Neural cell (in vitro differentiated cells): Measurements from ENCODE around the gene SLAIN1. TPM values are rescaled to one million over a fixed set of nuclear protein-coding genes. Genes with fewer than 3 reads are reported as not detected.

Source experiments
- H2AFZ ChIP-seq: fragments of 200-600, 300-800 bp; sonication (generic), shearing (Covaris generic); 2 replicates; pipeline ENCODE4 v1.6.0; 2014; ENCODE audit warnings: low read depth, mild to moderate bottlenecking, antibody characterized with exemption, low read length, moderate library complexity
- H3F3A ChIP-seq: fragments of 200-600 bp; shearing (Covaris generic); 2 replicates; pipeline ENCODE4 v1.6.1; 2016; ENCODE audit warnings: mild to moderate bottlenecking, moderate library complexity, mixed read lengths, antibody characterized with exemption, low read length; ENCODE audit not compliant: insufficient read depth, poor library complexity, severe bottlenecking
- H3K27ac ChIP-seq: fragments of 200-600, 300-800 bp; sonication (generic), shearing (Covaris generic); 2 replicates; pipeline ENCODE4 v1.5.1; 2014; ENCODE audit warnings: mild to moderate bottlenecking, low read length, moderate library complexity
- H3K27me3 ChIP-seq: fragments of 300-800, 200-600 bp; sonication (generic), shearing (Covaris generic); 2 replicates; pipeline ENCODE4 v1.6.0; 2014; ENCODE audit warnings: mild to moderate bottlenecking, low read depth, low read length, moderate library complexity; ENCODE audit not compliant: insufficient read depth
- H3K36me3 ChIP-seq: fragments of 300-800, 200-600 bp; sonication (generic), shearing (Covaris generic); 2 replicates; pipeline ENCODE4 v1.5.1; 2014; ENCODE audit warnings: mild to moderate bottlenecking, antibody characterized with exemption, low read length, moderate library complexity; ENCODE audit not compliant: insufficient read depth
- H3K4me2 ChIP-seq: fragments of 300-800, 200-600 bp; sonication (generic), shearing (Covaris generic); 2 replicates; pipeline ENCODE4 v1.6.0; 2014; ENCODE audit warnings: mild to moderate bottlenecking, low read length
- H3K4me3 ChIP-seq: fragments of 300-800, 200-600 bp; sonication (generic), shearing (Covaris generic); 2 replicates; pipeline ENCODE4 v1.5.1; 2014; ENCODE audit warnings: mild to moderate bottlenecking, low read length, moderate library complexity
- H3K79me2 ChIP-seq: fragments of 200-600 bp; shearing (Covaris generic); replicated peaks from 2 replicates; pipeline ENCODE4 v1.6.0; 2014; ENCODE audit warnings: mild to moderate bottlenecking, low read length, moderate library complexity; ENCODE audit not compliant: insufficient read depth
- H3K9ac ChIP-seq: fragments of 300-800, 200-600 bp; sonication (generic), shearing (Covaris generic); 2 replicates; pipeline ENCODE4 v1.6.1; 2016; ENCODE audit warnings: mild to moderate bottlenecking, low read length, mixed read lengths
- H3K9me2 ChIP-seq: fragments of 200-600 bp; shearing (Covaris generic); 2 replicates; pipeline ENCODE4 v1.6.1; 2016; ENCODE audit warnings: mild to moderate bottlenecking, low read length, mixed read lengths; ENCODE audit not compliant: insufficient read depth
- H3K9me3 ChIP-seq: fragments of 200-600, 300-800 bp; sonication (generic), shearing (Covaris generic); 2 replicates; pipeline ENCODE4 v1.6.1; 2016; ENCODE audit warnings: mild to moderate bottlenecking, mixed run types, low read length, moderate library complexity, mixed read lengths
- H4K20me1 ChIP-seq: fragments of 200-600 bp; shearing (Covaris generic); 2 replicates; pipeline ENCODE4 v1.6.1; 2016; ENCODE audit warnings: mild to moderate bottlenecking, mixed run types; ENCODE audit not compliant: insufficient read depth
- EP300 ChIP-seq: fragments of 450-650 bp; conservative IDR thresholded peaks from 2 replicates; pipeline ENCODE4 v1.6.1; 2014; ENCODE audit warnings: antibody characterized with exemption, mild to moderate bottlenecking, moderate library complexity; ENCODE audit not compliant: poor library complexity, severe bottlenecking
- EZH2 ChIP-seq: fragments of 200-600, 300-800 bp; shearing (Covaris generic), sonication (generic); IDR thresholded peaks from 2 replicates; pipeline ENCODE4 v1.6.1; 2014; ENCODE audit warnings: antibody characterized with exemption, low read length, borderline replicate concordance, mild to moderate bottlenecking; ENCODE audit not compliant: insufficient read depth, poor library complexity, severe bottlenecking
- MXI1 ChIP-seq: fragments of 450-650 bp; conservative IDR thresholded peaks from 2 replicates; pipeline ENCODE4 v1.6.1; 2014; ENCODE audit warnings: antibody characterized with exemption, mild to moderate bottlenecking; ENCODE audit not compliant: poor library complexity, severe bottlenecking
- POLR2AphosphoS5 ChIP-seq: IDR thresholded peaks from 2 replicates; pipeline ENCODE4 v1.6.1; 2012
- RAD21 ChIP-seq: fragments of 450-650 bp; conservative IDR thresholded peaks from 2 replicates; pipeline ENCODE4 v1.6.1; 2014; ENCODE audit warnings: antibody characterized with exemption, mild to moderate bottlenecking, moderate library complexity
- SMC3 ChIP-seq: fragments of 450-650 bp; conservative IDR thresholded peaks from 2 replicates; pipeline ENCODE4 v1.6.1; 2014; ENCODE audit warnings: antibody characterized with exemption, mild to moderate bottlenecking, moderate library complexity; ENCODE audit not compliant: poor library complexity
- TAF1 ChIP-seq: IDR thresholded peaks from 2 replicates; pipeline ENCODE4 v1.6.1; 2012; ENCODE audit warnings: low read depth
- polyA plus RNA-seq: library from polyadenylated mRNA; depleted of rRNA; stranded (reverse); fragments of >200 nt; gene quantifications from 2 replicates; pipeline ENCODE4 v1.2.3, GENCODE V29; 2014
- TF ChIP-seq, protein P1 (sequence below): fragments of 450-650 bp; IDR thresholded peaks from 2 replicates; pipeline ENCODE4 v1.5.1; 2014; ENCODE audit warnings: antibody characterized with exemption, mild to moderate bottlenecking, moderate library complexity; ENCODE audit not compliant: poor library complexity, severe bottlenecking
- TF ChIP-seq, protein P2 (sequence below): IDR thresholded peaks from 2 replicates; pipeline ENCODE4 v1.6.1; 2012; ENCODE audit warnings: borderline replicate concordance

Gene SLAIN1
- polyA plus RNA-seq, 1 donor from 2014 or later = 155 TPM

DNA sequence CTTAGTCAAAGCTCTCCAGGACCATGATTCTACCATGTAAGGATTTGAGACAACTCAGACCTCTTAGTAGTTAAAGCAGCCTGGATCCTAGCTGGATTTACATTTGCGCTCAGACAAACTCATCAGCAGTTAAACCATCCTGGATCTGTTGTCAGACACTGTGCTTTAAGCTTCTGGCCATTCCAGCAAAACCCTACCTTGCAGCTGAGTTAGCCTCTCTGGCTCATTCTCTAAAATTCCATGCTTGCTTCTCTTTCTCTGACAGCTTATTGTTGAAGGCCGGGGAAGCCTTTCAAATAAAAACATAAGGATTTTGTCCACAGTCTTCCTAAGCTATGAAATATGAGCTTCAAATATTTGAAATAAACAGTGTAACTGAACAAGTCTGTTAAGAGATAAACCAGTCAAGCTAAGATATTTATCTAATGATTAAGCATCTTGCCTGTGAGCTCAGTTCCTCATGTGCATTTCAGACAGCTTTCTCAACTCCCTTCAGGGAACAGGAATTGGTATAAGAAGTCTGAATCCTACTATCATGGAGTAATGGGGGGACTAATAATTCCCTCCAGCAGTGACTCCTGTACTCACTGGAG, 89.3 kb downstream of the SLAIN1 start:
- H3F3A ChIP-seq = no peaks in the 10 kb centered on the region
- H2AFZ ChIP-seq = no peak overlapping the region
- H4K20me1 ChIP-seq = no peaks in the 10 kb centered on the region
- H3K9me3 ChIP-seq = no peaks in the 10 kb centered on the region
- H3K4me2 ChIP-seq = no peak overlapping the region
- H3K79me2 ChIP-seq = no peaks in the 10 kb centered on the region
- no peak overlapping the region for H3K4me3 ChIP-seq
- no peak overlapping the region for H3K27ac ChIP-seq
- H3K36me3 ChIP-seq = no peaks in the 10 kb centered on the region
- TF ChIP-seq EP300 = no peak
- H3K9me2 ChIP-seq = no peaks in the 10 kb centered on the region
- no peaks in the 10 kb centered on the region for H3K27me3 ChIP-seq
- H3K9ac ChIP-seq = no peak overlapping the region

DNA sequence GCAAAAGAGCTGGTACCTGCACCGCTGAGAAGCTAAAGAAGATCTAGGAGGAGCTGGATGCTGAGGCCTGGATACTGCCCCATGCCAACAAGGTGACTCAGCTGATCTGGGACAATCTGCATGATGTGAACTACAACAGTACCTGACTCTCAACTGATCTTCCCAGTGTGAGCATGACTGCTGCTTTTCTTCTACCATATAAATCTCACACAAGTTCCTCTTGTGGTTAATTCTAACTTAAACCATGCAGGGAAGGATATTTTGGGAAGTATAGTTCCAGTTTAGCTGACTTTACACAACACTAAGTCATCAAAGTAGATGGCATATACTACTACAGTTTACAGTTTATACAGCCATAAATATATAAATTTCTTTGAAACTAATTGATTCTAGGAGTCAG, 91.9 kb downstream of the SLAIN1 start:
- TF ChIP-seq SMC3 = no peak
- TF ChIP-seq EP300 = no peak
- TF ChIP-seq MXI1 = no peak
- no peak for TF ChIP-seq EZH2
- TF ChIP-seq, protein P1, sequence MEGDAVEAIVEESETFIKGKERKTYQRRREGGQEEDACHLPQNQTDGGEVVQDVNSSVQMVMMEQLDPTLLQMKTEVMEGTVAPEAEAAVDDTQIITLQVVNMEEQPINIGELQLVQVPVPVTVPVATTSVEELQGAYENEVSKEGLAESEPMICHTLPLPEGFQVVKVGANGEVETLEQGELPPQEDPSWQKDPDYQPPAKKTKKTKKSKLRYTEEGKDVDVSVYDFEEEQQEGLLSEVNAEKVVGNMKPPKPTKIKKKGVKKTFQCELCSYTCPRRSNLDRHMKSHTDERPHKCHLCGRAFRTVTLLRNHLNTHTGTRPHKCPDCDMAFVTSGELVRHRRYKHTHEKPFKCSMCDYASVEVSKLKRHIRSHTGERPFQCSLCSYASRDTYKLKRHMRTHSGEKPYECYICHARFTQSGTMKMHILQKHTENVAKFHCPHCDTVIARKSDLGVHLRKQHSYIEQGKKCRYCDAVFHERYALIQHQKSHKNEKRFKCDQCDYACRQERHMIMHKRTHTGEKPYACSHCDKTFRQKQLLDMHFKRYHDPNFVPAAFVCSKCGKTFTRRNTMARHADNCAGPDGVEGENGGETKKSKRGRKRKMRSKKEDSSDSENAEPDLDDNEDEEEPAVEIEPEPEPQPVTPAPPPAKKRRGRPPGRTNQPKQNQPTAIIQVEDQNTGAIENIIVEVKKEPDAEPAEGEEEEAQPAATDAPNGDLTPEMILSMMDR = no peak
- TF ChIP-seq, protein P2, sequence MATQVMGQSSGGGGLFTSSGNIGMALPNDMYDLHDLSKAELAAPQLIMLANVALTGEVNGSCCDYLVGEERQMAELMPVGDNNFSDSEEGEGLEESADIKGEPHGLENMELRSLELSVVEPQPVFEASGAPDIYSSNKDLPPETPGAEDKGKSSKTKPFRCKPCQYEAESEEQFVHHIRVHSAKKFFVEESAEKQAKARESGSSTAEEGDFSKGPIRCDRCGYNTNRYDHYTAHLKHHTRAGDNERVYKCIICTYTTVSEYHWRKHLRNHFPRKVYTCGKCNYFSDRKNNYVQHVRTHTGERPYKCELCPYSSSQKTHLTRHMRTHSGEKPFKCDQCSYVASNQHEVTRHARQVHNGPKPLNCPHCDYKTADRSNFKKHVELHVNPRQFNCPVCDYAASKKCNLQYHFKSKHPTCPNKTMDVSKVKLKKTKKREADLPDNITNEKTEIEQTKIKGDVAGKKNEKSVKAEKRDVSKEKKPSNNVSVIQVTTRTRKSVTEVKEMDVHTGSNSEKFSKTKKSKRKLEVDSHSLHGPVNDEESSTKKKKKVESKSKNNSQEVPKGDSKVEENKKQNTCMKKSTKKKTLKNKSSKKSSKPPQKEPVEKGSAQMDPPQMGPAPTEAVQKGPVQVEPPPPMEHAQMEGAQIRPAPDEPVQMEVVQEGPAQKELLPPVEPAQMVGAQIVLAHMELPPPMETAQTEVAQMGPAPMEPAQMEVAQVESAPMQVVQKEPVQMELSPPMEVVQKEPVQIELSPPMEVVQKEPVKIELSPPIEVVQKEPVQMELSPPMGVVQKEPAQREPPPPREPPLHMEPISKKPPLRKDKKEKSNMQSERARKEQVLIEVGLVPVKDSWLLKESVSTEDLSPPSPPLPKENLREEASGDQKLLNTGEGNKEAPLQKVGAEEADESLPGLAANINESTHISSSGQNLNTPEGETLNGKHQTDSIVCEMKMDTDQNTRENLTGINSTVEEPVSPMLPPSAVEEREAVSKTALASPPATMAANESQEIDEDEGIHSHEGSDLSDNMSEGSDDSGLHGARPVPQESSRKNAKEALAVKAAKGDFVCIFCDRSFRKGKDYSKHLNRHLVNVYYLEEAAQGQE = no peak
- no peak for TF ChIP-seq RAD21
- no peak for TF ChIP-seq POLR2AphosphoS5
- TF ChIP-seq TAF1 = no peak
- Histone ChIP-seq H3F3A (no peaks in the 10 kb centered on the region), H3K79me2 (no peaks in the 10 kb centered on the region), H3K9ac (no peak overlapping the region), H3K9me3 (peaks cover 5% of the 10 kb centered on the region), H3K4me3 (no peak overlapping the region), H3K36me3 (no peaks in the 10 kb centered on the region), H4K20me1 (no peaks in the 10 kb centered on the region), H3K9me2 (no peaks in the 10 kb centered on the region), H3K27ac (no peak overlapping the region), H2AFZ (no peak overlapping the region), H3K27me3 (no peaks in the 10 kb centered on the region), H3K4me2 (no peak overlapping the region)

DNA sequence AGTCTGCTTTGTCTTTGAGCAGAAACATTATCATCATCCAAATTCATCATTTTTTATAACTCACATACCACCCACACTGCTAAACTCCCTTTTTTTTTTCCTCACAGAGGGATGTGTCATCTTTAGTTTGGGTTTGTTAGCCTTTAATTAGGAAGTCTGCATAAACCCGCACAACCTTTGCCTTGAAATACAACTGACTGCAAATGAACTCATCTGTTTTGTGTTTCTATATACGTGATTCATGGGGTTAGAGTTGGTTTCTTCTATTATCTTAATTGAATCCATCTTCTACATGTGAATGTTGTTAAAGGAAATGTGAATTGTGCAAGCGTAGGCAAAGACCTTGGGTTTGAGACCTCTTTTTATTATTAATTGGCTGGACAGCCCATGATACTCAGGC, 102.7 kb downstream of the SLAIN1 start:
- no peaks in the 10 kb centered on the region for H3K9me2 ChIP-seq
- no peak overlapping the region for H3K27ac ChIP-seq

More for the DNA sequence above, 102.7 kb downstream of the SLAIN1 start:
- H3K4me2 ChIP-seq = no peak overlapping the region
- H3K4me3 ChIP-seq = no peak overlapping the region
- no peak overlapping the region for H2AFZ ChIP-seq
- TF ChIP-seq MXI1 (no peak), POLR2AphosphoS5 (no peak), SMC3 (no peak), TAF1 (no peak), EP300 (no peak), EZH2 (no peak), RAD21 (no peak)
- TF ChIP-seq, protein P2 = no peak
- TF ChIP-seq, protein P1 = no peak
- H3F3A ChIP-seq = no peaks in the 10 kb centered on the region
- no peaks in the 10 kb centered on the region for H3K9me3 ChIP-seq
- no peaks in the 10 kb centered on the region for H3K79me2 ChIP-seq
- H4K20me1 ChIP-seq = no peaks in the 10 kb centered on the region
- no peaks in the 10 kb centered on the region for H3K36me3 ChIP-seq
- no peaks in the 10 kb centered on the region for H3K27me3 ChIP-seq
- no peak overlapping the region for H3K9ac ChIP-seq
